Endothelial cell of umbilical vein (primary cell): ENCODE results near the gene STT3B. TPM values are rescaled to one million over a fixed set of nuclear protein-coding genes. Genes with fewer than 3 reads are reported as not detected.

ENCODE experiments used
- BruUV-seq: library from RNA; stranded (reverse); fragments of 400-500 nt; replicated peaks from 2 replicates; lab custom pipeline; 2021; lab: Mats Ljungman, UMichigan
- CTCF ChIA-PET: fragments of 300-600, 350-600 bp; sonication (Branson Sonifier 250); formaldehyde crosslinking; loops from one replicate; lab custom pipeline; 2021; ENCODE audit warnings: antibody characterized with exemption, inconsistent platforms; lab: Charles Lee
- POLR2A ChIA-PET: fragments of 300-600, 350-600 bp; sonication (Branson Sonifier 250); formaldehyde crosslinking; loops from one replicate; lab custom pipeline; 2021; ENCODE audit warnings: antibody characterized with exemption, inconsistent platforms; lab: Charles Lee
- DNase-seq: peaks from one replicate; pipeline ENCODE4 v3.0.0-alpha.2; 2011; ENCODE audit warnings: low read depth, low spot score
- FAIRE-seq: peaks from 2 replicates; lab custom pipeline; 2011; peaks lifted over from hg19 to GRCh38; lab: Jason Lieb, UNC
- H2AFZ ChIP-seq: 2 replicates; pipeline ENCODE4 v1.6.0; 2012; ENCODE audit warnings: low read depth, low read length, control low read depth, inconsistent platforms
- H3K27ac ChIP-seq: 2 replicates; pipeline ENCODE4 v1.5.1; 2011; ENCODE audit warnings: low read depth, mild to moderate bottlenecking, control low read depth, low read length, moderate library complexity; ENCODE audit not compliant: insufficient read depth
- H3K27me3 ChIP-seq, 2 experiments: 2 replicates each; pipeline versions ENCODE4 v1.6.0 to v1.6.1; 2011; ENCODE audit warnings: low read length in 2 of 2, mixed read lengths in 1 of 2; ENCODE audit not compliant: control insufficient read depth in 2 of 2, insufficient read depth in 2 of 2
- H3K36me3 ChIP-seq, 2 experiments: 2 replicates in 1 of 2; 3 replicates in 1 of 2; pipeline ENCODE4 v1.5.1; 2011; ENCODE audit warnings: low read length in 2 of 2, mild to moderate bottlenecking in 1 of 2, moderate library complexity in 1 of 2; ENCODE audit not compliant: control insufficient read depth in 2 of 2, insufficient read depth in 2 of 2; ENCODE audit errors: extremely low read depth in 1 of 2
- H3K4me1 ChIP-seq: 3 replicates; pipeline ENCODE4 v1.5.1; 2011; ENCODE audit warnings: mild to moderate bottlenecking, low read length; ENCODE audit not compliant: control insufficient read depth, insufficient read depth; ENCODE audit errors: extremely low read depth
- H3K4me2 ChIP-seq: 2 replicates; pipeline ENCODE4 v1.6.1; 2011; ENCODE audit warnings: low read length, control low read depth, mixed read lengths; ENCODE audit not compliant: insufficient read depth
- H3K4me3 ChIP-seq, 3 experiments: fragments of 200-600 bp in 1 of 3; sonication (generic), shearing (Covaris generic) in 1 of 3; replicated peaks in 1 of 3; 2 replicates each; pipeline ENCODE4 v1.5.1; 2011 to 2016; ENCODE audit warnings: control low read depth in 3 of 3, low read length in 3 of 3, mild to moderate bottlenecking in 2 of 3, inconsistent platforms in 1 of 3, low read depth in 1 of 3, moderate library complexity in 1 of 3; ENCODE audit not compliant: insufficient read depth in 1 of 3
- H3K79me2 ChIP-seq: 2 replicates; pipeline ENCODE4 v1.6.0; 2012; ENCODE audit warnings: low read length, inconsistent platforms; ENCODE audit not compliant: control insufficient read depth, insufficient read depth
- H3K9ac ChIP-seq: replicated peaks from 2 replicates; pipeline ENCODE3; 2011; ENCODE audit warnings: low read length, control low read depth; ENCODE audit not compliant: insufficient read depth; ENCODE audit errors: extremely low read depth
- H3K9me1 ChIP-seq: replicated peaks from 3 replicates; pipeline ENCODE4 v1.6.0; 2011; ENCODE audit warnings: mild to moderate bottlenecking, low read length; ENCODE audit not compliant: control insufficient read depth, insufficient read depth; ENCODE audit errors: extremely low read depth
- H3K9me3 ChIP-seq: replicated peaks from 2 replicates; pipeline ENCODE4 v1.5.1; 2012; ENCODE audit warnings: low read length, inconsistent platforms; ENCODE audit not compliant: control insufficient read depth, insufficient read depth
- H4K20me1 ChIP-seq: replicated peaks from 2 replicates; pipeline ENCODE3; 2011; ENCODE audit warnings: mild to moderate bottlenecking, low read length; ENCODE audit not compliant: control insufficient read depth, insufficient read depth; ENCODE audit errors: extremely low read depth
- CTCF ChIP-seq, 2 donors: IDR thresholded peaks; 1 replicate in 1 of 2; 2 replicates in 1 of 2; pipeline ENCODE4 v1.5.1; 2011; ENCODE audit warnings: low read length in 2 of 2, mild to moderate bottlenecking in 2 of 2, moderate library complexity in 2 of 2, control low read depth in 1 of 2, inconsistent platforms in 1 of 2, low read depth in 1 of 2; ENCODE audit not compliant: insufficient read depth in 1 of 2; ENCODE audit errors: extremely low read depth in 1 of 2
- EZH2 ChIP-seq: IDR thresholded peaks from 2 replicates; pipeline ENCODE4 v1.6.1; 2012; ENCODE audit warnings: borderline replicate concordance, low read depth, mild to moderate bottlenecking, moderate library complexity, low read length, inconsistent platforms; ENCODE audit not compliant: severe bottlenecking
- FOS ChIP-seq: IDR thresholded peaks from 2 replicates; pipeline ENCODE4 v1.6.1; 2011; ENCODE audit warnings: mild to moderate bottlenecking, low read length, moderate library complexity, borderline replicate concordance; ENCODE audit not compliant: insufficient read depth
- GATA2 ChIP-seq: IDR thresholded peaks from 2 replicates; pipeline ENCODE4 v1.7.0; 2011; ENCODE audit warnings: low read depth, mild to moderate bottlenecking, moderate library complexity, mixed read lengths, low read length; ENCODE audit not compliant: insufficient read length, insufficient read depth
- JUN ChIP-seq: IDR thresholded peaks from 2 replicates; pipeline ENCODE4 v1.6.1; 2011; ENCODE audit warnings: borderline replicate concordance, low read depth; ENCODE audit not compliant: insufficient read length, insufficient read depth
- MAX ChIP-seq: IDR thresholded peaks from 2 replicates; pipeline ENCODE4 v1.6.1; 2011; ENCODE audit not compliant: insufficient read depth, insufficient read length
- MYC ChIP-seq: IDR thresholded peaks from one replicate; pipeline ENCODE4 v1.6.1; 2011; ENCODE audit warnings: mild to moderate bottlenecking, low read depth, low read length
- POLR2A ChIP-seq: IDR thresholded peaks from 2 replicates; pipeline ENCODE4 v1.6.1; 2012; ENCODE audit warnings: low read depth, mild to moderate bottlenecking, control low read depth, low read length
- POLR2AphosphoS5 ChIP-seq: IDR thresholded peaks from 2 replicates; pipeline ENCODE4 v1.6.1; 2012; ENCODE audit warnings: low read depth, mild to moderate bottlenecking, control low read depth, low read length, moderate library complexity; ENCODE audit not compliant: insufficient read depth
- dilution Hi-C: fragments of 300-500 bp; cut with MboI; formaldehyde crosslinking; loops from one replicate; pipeline ENCODE4 v1.15.0; 2019; ENCODE audit warnings: low sequenced_read_pairs; ENCODE audit not compliant: extremely low pct_ligation_motif_present
- intact Hi-C: fragments of 100-400 bp; cut with micrococcal nuclease; formaldehyde crosslinking; loops from one replicate; pipeline ENCODE4 v1.10.0; 2022
- polyA plus RNA-seq, 4 experiments: library from polyadenylated mRNA; depleted of rRNA in 3 of 4; stranded (reverse) in 3 of 4; unstranded in 1 of 4; fragments of >200 nt; gene quantifications; 2 replicates each; pipeline versions ENCODE4 v1.2.1 to v1.2.3, GENCODE V29; 2011 to 2012; ENCODE audit warnings: missing spikeins in 1 of 4
- total RNA-seq: library from RNA; stranded (reverse); gene quantifications from 2 replicates; pipeline ENCODE4 v1.2.3, GENCODE V29; 2021

Gene STT3B
- total and polyA plus RNA-seq, 2 donors (not counting 3 experiments of a cell fraction or from before 2014, with no cell fraction given) = 56.4 to 113 TPM

GRCh38 chr3:31485196-31485595, 47.5 kb upstream of the STT3B start:
- no peak overlapping the region for H3K27ac ChIP-seq
- no peak for TF ChIP-seq MYC
- TF ChIP-seq EZH2 = no peak
- no peak for TF ChIP-seq MAX
- TF ChIP-seq JUN = no peak
- TF ChIP-seq POLR2A = no peak
- no peak for TF ChIP-seq GATA2
- no peak for TF ChIP-seq FOS
- no peak for TF ChIP-seq CTCF (IDR thresholded peaks at IDR 0.05; ENCODE audit: extremely low read depth in 1 of 2, insufficient read depth in 1 of 2, low read depth in 1 of 2, low read length in 2 of 2)
- TF ChIP-seq POLR2AphosphoS5 = no peak
- no peaks in the 10 kb centered on the region for H3K79me2 ChIP-seq
- H3K9me3 ChIP-seq = no peaks in the 10 kb centered on the region
- H3K27me3 ChIP-seq = no peaks in the 10 kb centered on the region
- H2AFZ ChIP-seq = no peak overlapping the region
- dilution Hi-C loops (no loop called here), intact Hi-C loops (no loop called here)
- BruUV-seq = no TSS peak
- H3K4me2 ChIP-seq = no peak overlapping the region
- no peaks in the 10 kb centered on the region for H4K20me1 ChIP-seq
- no peak for DNase-seq
- H3K4me1 ChIP-seq = no peaks in the 10 kb centered on the region
- ChIA-PET CTCF (no interaction called here), POLR2A (no interaction called here)
- H3K4me3 ChIP-seq = no peak overlapping the region
- H3K36me3 ChIP-seq = no peaks in the 10 kb centered on the region
- H3K9ac ChIP-seq = no peak overlapping the region
- FAIRE-seq = no peak
- no peaks in the 10 kb centered on the region for H3K9me1 ChIP-seq
